WTC11 (cell line): ENCODE data around the gene ZNF142.

Experiments
- CREB1 ChIP-seq: sonication (generic); formaldehyde crosslinking; IDR thresholded peaks from 2 replicates; pipeline ENCODE4 v1.8.0; 2023; ENCODE audit warnings: mild to moderate bottlenecking, missing genetic modification reagents
- NR3C1 ChIP-seq: sonication (generic); formaldehyde crosslinking; conservative IDR thresholded peaks from 2 replicates; pipeline ENCODE4 v1.8.1; 2023; ENCODE audit warnings: low read depth, mild to moderate bottlenecking, missing genetic modification reagents
- SMAD4 ChIP-seq: sonication (generic); formaldehyde crosslinking; IDR thresholded peaks from 2 replicates; pipeline ENCODE4 v1.8.0; 2022; ENCODE audit warnings: mild to moderate bottlenecking, missing genetic modification reagents
- TP53 ChIP-seq: sonication (generic); formaldehyde crosslinking; IDR thresholded peaks from 2 replicates; pipeline ENCODE4 v1.8.1; 2023; ENCODE audit warnings: mild to moderate bottlenecking, missing genetic modification reagents
- ZBTB21 ChIP-seq: sonication (generic); formaldehyde crosslinking; IDR thresholded peaks from 2 replicates; pipeline ENCODE4 v1.8.1; 2023; ENCODE audit warnings: mild to moderate bottlenecking, missing genetic modification reagents, borderline replicate concordance
- TF ChIP-seq, protein P1 (sequence below): sonication (generic); formaldehyde crosslinking; IDR thresholded peaks from 2 replicates; pipeline ENCODE4 v1.8.0; 2023; ENCODE audit warnings: mild to moderate bottlenecking, missing genetic modification reagents
- TF ChIP-seq, protein P2 (sequence below): fragments of 200-600 bp; IDR thresholded peaks from 2 replicates; pipeline ENCODE4 v1.8.0; 2022; ENCODE audit warnings: antibody characterized with exemption
- TF ChIP-seq, protein P3 (sequence below): sonication (generic); formaldehyde crosslinking; IDR thresholded peaks from 2 replicates; pipeline ENCODE4 v1.8.1; 2022; ENCODE audit warnings: mild to moderate bottlenecking, missing genetic modification reagents, moderate library complexity, borderline replicate concordance
- TF ChIP-seq, protein P4 (sequence below): sonication (generic); formaldehyde crosslinking; IDR thresholded peaks from 2 replicates; pipeline ENCODE4 v1.8.1; 2023; ENCODE audit warnings: mild to moderate bottlenecking, missing genetic modification reagents, moderate library complexity
- TF ChIP-seq, protein P5 (sequence below): fragments of 250-450 bp; sonication (Bioruptor Pico); conservative IDR thresholded peaks from 2 replicates; pipeline ENCODE4 v1.9.0; 2021; ENCODE audit warnings: mild to moderate bottlenecking

DNA sequence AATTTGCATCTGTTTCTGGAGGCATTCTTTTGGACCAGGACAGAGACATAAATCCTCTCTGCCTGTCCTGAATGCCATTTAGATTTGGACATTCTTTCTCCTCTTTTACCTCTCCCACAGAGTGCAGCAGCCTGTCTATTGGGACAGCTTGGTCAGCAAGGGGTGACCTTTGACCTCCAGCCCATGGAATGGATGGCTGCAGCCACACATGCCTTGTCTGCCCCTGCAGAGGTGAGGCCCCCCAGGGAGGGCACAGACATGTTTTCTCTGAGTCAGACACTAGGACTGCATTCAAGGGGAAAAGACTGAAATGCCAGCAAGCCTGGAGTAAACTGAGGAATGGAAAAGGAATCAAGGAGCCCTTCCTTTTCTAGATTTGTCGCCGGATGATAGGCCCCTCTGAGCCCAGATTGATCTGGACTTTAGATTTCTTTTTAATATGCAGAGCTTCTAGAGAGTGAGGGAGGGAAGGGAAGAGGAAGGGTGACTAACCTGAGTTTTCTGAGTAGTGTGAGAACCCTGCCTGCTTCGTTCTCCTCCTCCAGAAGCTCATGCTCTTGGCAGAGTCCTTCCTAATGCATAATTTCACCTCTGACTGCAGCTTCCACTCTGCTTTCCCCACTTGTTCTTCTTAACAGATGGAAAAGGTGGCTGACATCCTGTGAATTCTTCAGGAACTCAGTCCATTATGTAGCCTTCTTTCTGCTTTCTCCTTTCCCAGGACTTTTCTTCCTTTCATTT, 35.2 kb upstream of the ZNF142 start:
- TF ChIP-seq, protein P1, sequence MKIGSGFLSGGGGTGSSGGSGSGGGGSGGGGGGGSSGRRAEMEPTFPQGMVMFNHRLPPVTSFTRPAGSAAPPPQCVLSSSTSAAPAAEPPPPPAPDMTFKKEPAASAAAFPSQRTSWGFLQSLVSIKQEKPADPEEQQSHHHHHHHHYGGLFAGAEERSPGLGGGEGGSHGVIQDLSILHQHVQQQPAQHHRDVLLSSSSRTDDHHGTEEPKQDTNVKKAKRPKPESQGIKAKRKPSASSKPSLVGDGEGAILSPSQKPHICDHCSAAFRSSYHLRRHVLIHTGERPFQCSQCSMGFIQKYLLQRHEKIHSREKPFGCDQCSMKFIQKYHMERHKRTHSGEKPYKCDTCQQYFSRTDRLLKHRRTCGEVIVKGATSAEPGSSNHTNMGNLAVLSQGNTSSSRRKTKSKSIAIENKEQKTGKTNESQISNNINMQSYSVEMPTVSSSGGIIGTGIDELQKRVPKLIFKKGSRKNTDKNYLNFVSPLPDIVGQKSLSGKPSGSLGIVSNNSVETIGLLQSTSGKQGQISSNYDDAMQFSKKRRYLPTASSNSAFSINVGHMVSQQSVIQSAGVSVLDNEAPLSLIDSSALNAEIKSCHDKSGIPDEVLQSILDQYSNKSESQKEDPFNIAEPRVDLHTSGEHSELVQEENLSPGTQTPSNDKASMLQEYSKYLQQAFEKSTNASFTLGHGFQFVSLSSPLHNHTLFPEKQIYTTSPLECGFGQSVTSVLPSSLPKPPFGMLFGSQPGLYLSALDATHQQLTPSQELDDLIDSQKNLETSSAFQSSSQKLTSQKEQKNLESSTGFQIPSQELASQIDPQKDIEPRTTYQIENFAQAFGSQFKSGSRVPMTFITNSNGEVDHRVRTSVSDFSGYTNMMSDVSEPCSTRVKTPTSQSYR: no peak
- TF ChIP-seq, protein P2, sequence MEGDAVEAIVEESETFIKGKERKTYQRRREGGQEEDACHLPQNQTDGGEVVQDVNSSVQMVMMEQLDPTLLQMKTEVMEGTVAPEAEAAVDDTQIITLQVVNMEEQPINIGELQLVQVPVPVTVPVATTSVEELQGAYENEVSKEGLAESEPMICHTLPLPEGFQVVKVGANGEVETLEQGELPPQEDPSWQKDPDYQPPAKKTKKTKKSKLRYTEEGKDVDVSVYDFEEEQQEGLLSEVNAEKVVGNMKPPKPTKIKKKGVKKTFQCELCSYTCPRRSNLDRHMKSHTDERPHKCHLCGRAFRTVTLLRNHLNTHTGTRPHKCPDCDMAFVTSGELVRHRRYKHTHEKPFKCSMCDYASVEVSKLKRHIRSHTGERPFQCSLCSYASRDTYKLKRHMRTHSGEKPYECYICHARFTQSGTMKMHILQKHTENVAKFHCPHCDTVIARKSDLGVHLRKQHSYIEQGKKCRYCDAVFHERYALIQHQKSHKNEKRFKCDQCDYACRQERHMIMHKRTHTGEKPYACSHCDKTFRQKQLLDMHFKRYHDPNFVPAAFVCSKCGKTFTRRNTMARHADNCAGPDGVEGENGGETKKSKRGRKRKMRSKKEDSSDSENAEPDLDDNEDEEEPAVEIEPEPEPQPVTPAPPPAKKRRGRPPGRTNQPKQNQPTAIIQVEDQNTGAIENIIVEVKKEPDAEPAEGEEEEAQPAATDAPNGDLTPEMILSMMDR: no peak
- TF ChIP-seq CREB1 (CRISPR knock-in tag): no peak
- TF ChIP-seq, protein P3, sequence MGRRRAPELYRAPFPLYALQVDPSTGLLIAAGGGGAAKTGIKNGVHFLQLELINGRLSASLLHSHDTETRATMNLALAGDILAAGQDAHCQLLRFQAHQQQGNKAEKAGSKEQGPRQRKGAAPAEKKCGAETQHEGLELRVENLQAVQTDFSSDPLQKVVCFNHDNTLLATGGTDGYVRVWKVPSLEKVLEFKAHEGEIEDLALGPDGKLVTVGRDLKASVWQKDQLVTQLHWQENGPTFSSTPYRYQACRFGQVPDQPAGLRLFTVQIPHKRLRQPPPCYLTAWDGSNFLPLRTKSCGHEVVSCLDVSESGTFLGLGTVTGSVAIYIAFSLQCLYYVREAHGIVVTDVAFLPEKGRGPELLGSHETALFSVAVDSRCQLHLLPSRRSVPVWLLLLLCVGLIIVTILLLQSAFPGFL (CRISPR knock-in tag): no peak
- no peak for TF ChIP-seq NR3C1
- TF ChIP-seq, protein P4, sequence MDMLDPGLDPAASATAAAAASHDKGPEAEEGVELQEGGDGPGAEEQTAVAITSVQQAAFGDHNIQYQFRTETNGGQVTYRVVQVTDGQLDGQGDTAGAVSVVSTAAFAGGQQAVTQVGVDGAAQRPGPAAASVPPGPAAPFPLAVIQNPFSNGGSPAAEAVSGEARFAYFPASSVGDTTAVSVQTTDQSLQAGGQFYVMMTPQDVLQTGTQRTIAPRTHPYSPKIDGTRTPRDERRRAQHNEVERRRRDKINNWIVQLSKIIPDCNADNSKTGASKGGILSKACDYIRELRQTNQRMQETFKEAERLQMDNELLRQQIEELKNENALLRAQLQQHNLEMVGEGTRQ: no peak
- no peak for TF ChIP-seq TP53
- no peak for TF ChIP-seq SMAD4 (CRISPR knock-in tag)
- TF ChIP-seq, protein P5, sequence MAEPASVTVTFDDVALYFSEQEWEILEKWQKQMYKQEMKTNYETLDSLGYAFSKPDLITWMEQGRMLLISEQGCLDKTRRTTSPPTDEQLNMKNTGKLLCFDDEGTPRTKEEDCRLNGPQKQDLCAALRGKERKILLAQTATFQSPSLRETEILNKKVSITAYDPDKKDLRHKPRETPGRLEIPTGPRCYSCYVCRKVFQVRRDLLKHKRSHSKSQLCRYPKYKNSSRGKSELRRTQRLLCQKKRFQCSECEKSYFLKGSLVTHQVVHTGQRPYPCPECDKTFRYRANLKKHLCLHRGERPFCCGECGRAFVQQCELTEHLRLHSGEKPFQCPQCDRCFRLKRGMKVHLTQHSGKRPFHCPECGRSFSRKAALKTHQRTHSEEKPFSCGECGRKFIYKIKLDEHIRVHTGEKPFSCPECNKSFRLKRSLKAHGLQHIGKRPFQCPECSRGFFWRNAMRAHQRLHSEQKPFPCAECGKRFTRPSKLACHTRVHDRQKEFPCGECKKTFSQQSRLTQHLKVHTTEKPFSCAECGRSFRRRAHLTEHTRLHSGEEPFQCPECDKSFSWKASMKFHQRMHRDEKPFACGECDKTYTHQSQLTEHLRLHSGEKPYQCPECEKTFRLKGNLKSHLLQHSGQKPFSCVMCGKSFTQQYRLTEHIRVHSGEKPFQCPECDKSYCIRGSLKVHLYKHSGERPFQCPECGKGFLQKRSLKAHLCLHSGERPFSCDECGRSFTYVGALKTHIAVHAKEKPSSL (CRISPR knock-in tag): no peak
- TF ChIP-seq ZBTB21: no peak
